GM19467 (cell line): ENCODE measurements around the gene ARHGAP31.

ENCODE experiments used
- ATAC-seq: cut with Tn5 transposase; IDR thresholded peaks from one replicate; pipeline ENCODE4 v1.9.1; 2021; ENCODE audit warnings: mild to moderate bottlenecking, moderate library complexity; ENCODE audit not compliant: unreplicated experiment

ARHGAP31 gene

GRCh38 chr3:119428538-119428937 lies 134.4 kb downstream of the ARHGAP31 start:
- no peak for ATAC-seq

- no peak for ATAC-seq
These were observed 139.6 kb downstream of the ARHGAP31 start for GRCh38 chr3:119433613-119434325.

- no peak for ATAC-seq
These were observed 140.5 kb downstream of the ARHGAP31 start for GRCh38 chr3:119434703-119435102.

GRCh38 chr3:119436977-119437376 lies 142.8 kb downstream of the ARHGAP31 start:
- no peak for ATAC-seq

- ATAC-seq, result no peak
These were observed 143.6 kb downstream of the ARHGAP31 start for GRCh38 chr3:119437691-119438258.

- ATAC-seq, result no peak
These were observed 149.0 kb downstream of the ARHGAP31 start for GRCh38 chr3:119443179-119443578.

GRCh38 chr3:119444590-119444989 lies 150.4 kb downstream of the ARHGAP31 start:
- no peak for ATAC-seq

- ATAC-seq, result no peak
These were observed 159.6 kb downstream of the ARHGAP31 start for GRCh38 chr3:119453822-119454221.

- no peak for ATAC-seq
These were observed 162.3 kb downstream of the ARHGAP31 start for GRCh38 chr3:119456469-119456868.

GRCh38 chr3:119457246-119457645 lies 163.1 kb downstream of the ARHGAP31 start:
- ATAC-seq, result no peak

- ATAC-seq, result peak; percentile 90
These were observed 169.3 kb downstream of the ARHGAP31 start, which contains the start of gene TMEM39A for GRCh38 chr3:119463171-119464169. Gene TMEM39A (minus strand): TSS chr3:119463615. CDS start chr3:119462074, 1,541 bp downstream.

- no peak for ATAC-seq
These were observed 173.9 kb downstream of the ARHGAP31 start for GRCh38 chr3:119468041-119468440.

GRCh38 chr3:119469418-119470189 lies 175.4 kb downstream of the ARHGAP31 start:
- no peak for ATAC-seq
